ENCODE results near the gene RADIL.

- TF ChIP-seq SIN3A (IDR thresholded peaks at IDR 0.05; ENCODE audit: borderline replicate concordance, insufficient read depth, low read length) = no peak
- no peak for TF ChIP-seq TAF1 (IDR thresholded peaks at IDR 0.05; ENCODE audit: borderline replicate concordance, insufficient read depth, low read length)
- no peak for TF ChIP-seq POLR2AphosphoS5 (IDR thresholded peaks at IDR 0.05; ENCODE audit: low read depth, low read length)
- TF ChIP-seq REST (IDR thresholded peaks at IDR 0.05; ENCODE audit: insufficient read depth in 1 of 2, low read depth in 2 of 2, low read length in 2 of 2) = no peak
- TF ChIP-seq FOXP2 (optimal IDR thresholded peaks at IDR 0.05; ENCODE audit: borderline replicate concordance, extremely low read depth, extremely low read length, insufficient read depth) = no peak
Measured at GRCh38 chr7:4895766-4896165, 12.2 kb upstream of the RADIL start.
